NK-92 (cell line): ENCODE results near the gene CIAPIN1.
"Not testable (repeated sequence)": the region's sequence is repeated elsewhere in the genome, so short reads cannot be mapped to it uniquely, and the experiment has no call there.

Experiments used
- DNase-seq: peaks from one replicate; lab custom pipeline; 2025; ENCODE audit not compliant: unreplicated experiment; lab: John Stamatoyannopoulos, UW

The CIAPIN1 gene

DNA sequence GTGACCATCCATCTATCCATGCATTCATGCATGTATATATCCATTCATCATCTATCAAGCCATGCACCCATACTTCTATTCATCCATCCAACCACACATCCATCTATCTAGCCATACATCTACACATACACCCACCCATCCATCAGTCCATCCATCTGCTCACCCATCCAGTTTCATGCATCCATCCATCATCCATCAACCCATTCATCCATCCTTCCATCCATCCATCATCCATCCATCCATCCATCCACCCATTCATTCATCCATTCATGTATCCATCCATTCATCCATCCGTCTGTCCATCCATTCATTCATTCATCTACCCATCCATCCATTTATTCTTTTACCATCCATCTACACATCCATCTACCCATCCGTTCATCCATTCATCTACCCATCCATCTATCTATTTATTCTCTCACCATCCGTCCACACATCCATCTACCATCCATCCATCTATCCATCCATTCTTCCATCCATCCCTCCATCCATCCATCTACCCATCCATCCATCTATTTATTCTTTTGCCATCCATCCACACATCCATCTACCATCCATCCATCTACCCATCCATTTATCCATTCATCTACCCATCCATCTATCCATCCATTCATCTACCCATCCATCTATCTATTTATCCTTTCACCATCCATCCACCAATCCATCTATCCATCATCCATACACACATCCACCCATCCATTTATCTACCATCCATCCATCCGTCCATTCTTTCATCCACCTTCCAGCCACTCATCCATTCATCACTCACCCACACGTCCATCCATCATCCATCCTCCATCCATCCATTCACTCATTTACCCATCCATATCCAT, 39.4 kb downstream of the CIAPIN1 start:
- no peak for DNase-seq

DNA sequence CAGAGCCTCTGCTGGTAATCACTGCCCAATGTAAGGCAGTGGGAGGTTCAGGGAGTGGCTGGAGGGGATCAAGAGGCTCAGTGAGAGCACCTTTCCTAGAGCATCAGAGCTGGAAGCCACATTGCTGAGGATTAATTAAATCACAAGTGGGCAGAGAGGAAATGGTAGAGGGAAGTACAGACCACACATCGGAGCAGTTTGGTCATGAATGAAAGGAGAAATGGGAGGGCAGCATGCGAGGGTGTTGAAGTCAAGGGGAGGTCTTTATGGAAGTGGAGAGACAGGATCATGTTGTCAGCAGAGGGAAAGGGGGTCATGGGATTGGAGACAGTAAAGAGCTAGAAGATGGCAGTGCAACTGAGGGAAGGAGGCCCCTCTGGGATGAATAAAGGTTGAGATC, 40.3 kb downstream of the CIAPIN1 start:
- no peak for DNase-seq

DNA sequence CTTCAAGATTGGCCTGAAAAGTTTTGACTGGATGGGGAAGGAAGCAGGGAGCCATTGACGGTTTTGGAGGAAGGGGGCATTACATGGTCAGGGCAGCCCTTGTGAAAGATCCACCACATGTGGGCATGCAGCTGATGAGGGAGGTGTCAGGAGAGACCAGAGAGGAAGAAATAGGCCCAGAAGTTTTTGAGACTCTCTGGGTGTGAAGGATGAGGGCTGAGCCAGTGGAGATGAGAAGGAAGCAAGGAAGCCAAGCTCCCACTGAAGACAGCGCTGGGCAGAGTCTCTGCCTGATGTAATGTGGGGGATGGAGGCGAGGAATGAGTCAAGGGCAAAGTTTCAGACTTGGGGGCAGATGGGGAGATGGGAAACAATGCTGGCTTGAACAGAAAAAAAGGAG, 42.1 kb downstream of the CIAPIN1 start:
- DNase-seq = no peak

DNA sequence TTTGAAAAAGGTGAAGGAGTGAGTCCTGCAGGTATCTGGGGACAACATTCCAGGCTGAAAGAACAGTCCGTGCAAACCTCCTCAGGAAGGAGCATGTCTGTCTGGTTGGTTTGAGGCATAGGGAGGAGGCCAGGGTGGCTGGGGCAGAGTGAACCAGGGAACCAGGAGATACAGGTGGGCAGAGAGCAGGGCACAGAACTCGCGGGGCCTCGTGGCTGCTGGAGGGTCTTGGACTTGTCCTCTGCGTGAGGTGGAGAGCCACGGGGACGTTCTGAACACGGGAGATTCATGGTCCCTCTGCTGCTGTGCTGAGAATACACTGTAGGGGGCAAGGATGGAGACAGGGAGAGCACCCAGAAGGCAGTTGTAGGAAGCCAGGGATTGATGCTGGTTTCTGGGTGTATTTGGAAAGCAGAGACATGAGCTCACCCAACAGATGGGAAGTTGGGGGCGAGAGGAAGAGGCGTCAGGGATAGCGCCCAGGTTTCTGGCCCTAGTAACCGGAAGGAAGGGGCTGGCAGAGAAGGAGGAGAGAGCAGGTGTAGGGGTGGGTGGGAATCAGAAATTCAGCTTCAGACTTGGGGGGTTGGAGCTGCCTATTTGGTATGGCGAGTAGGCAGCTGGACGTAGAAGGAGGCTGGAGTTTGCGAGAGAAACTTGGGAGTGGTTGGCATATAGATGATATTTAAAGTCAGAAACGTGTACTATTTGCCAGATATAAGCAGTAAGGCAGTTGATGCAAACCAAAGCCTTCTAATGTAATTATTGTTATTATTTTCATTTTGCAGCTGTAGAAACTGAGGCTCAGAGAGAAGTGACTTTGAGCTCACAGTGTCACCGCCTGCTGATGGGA, 43.0 kb downstream of the CIAPIN1 start, which contains the start of gene CCL17:
Gene CCL17, plus strand, starts transcription at position 803 of the 853 bp plus-strand sequence. CDS start 9,166 bp downstream, outside the sequence.
- no peak for DNase-seq

DNA sequence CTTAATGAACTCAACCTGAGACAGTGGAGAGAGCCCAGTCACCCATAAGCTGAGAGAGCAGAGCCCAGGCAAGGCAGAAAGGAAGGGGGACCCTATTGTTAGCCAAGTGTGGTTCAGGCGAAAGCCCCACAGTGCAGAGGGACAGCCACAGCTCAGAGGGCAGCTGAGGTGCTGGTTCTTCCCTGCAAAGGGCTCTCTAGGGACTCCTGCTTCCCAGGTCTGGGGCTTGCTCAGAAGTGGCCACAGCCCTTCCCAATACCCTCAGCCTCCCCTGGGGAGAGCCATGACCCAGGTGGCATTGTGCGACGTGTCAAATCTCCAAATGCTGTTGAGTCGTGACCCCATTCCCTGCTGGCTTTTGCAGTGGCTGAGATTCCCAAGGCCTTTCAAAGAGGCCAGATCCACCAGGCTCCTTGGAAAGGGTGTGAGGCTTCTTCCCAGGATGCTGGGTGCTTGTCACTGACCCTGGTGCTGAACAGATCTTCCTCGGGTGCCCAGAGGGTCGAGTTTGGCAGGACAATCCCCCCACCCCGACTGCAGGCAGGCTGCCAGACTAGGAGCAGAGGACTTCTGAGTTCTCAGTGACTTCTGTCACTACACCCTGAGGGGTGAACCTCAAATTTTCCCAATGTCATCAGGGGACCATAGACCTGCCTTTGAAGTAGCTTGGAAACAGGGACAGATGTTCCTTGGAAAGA, 45.1 kb downstream of the CIAPIN1 start:
- no peak for DNase-seq

DNA sequence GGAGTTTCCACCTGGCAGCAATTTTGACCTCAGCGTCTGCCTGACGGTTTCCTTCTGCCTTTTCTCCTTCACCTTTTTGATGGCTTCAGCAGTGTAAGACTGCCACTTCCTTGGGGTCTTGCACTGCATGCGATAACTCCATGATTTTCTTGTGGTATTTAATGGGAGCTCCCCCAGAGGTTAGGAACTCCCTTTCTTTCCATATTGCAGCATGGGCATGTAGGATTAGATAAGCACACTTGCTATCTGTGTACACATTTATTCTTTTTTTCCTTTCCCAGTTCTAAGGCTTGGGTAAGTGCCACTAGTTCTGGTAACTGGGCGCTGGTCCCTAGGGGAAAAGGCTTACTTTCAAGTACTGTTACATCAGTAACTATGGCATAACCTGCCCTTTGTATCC, 49.7 kb downstream of the CIAPIN1 start:
- DNase-seq = not testable (repeated sequence)

DNA sequence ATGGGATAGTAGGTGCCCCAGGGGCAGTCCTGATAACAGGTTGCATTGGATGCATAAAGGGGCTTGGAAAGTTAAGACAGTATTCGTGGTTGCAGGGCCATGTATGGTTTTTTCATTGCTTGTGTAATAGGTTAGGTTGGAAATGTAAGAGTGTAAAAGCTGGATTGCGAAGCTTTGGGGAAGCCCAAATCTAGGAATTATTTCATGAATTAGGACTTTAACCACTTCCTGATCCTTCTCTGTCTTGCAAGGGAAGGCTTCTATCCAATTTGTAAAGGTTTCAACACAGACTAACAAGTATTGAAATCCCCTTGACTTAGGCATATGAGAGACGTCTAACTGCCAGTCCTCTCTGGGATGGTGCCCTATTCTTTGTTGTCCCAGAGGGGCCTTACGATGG, 50.4 kb downstream of the CIAPIN1 start:
- DNase-seq = no peak

DNA sequence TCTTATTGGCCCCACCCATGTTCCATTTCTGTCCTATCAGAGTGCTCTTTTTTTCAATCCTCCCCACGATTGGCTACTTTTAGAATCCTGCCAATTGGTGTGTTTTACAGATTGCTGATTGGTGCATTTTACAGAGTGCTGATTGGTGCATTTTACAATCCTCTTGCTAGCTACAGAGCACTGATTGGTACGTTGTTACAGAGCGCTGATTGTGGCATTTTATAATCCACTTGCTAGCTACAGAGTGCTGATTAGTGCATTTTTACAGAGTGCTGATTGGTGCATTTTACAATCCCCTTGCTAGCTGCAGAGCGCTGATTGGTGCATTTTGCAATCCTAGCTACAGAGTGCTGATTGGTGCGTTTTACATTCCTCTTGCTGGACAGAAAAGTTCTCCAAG, 52.2 kb downstream of the CIAPIN1 start:
- no peak for DNase-seq

DNA sequence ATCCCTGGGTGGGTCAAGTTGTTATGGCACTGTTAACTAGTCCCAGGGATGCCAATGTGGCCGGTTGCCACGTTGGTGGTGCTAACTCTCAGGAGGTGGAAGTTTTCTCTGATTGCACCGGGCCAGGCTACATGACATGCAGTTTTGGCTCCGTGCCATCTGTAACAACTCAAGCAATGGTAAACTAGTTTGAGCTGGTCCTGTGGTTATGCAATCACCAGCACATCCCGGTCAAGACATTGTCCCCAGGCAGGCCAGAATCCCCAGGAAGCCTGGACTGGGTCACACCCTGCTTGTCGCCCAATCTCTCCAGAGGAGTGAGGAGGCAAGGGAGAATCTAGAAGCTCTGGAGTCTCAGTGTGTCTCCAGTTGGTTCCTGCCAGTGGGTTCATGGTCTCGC, 52.7 kb downstream of the CIAPIN1 start:
- DNase-seq = no peak

DNA sequence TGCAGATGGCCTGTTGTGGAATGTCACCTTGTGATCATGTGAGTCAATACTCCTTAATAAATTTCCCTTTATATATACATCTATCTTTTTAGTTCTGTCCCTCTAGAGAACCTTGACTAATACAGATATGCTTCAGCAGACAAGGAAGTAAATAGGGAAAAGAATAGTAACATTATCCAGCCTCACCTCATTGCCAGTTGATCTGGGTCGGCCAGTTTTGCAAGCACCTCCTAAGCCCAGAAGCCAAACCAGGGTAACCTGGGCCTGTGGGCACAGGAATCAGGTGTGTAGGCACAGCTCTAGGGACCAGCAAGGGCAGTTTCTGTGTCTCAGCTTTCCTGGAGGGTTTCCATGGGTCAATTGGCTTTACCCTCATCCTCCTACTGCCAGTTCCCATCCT, 54.5 kb downstream of the CIAPIN1 start:
- DNase-seq = no peak

DNA sequence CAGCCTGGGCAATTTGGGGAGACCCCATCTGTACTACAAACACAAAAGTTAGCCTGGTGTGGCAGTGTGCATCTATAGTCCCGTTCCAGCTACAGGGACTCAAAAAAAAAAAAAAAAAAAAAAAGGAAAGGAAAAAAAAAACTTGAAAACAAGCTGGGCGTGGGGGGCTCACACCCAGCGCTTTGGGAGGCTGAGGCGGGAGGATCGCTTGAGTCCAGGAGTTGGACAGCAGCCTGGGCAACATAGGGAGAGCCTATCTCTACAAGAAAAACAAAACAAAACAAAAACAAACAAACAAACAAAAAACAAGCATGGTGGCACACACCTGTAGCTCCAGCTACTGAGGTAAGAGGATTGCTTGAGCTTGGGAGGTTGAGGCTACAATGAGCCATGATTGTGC, 55.5 kb downstream of the CIAPIN1 start:
- DNase-seq = no peak

DNA sequence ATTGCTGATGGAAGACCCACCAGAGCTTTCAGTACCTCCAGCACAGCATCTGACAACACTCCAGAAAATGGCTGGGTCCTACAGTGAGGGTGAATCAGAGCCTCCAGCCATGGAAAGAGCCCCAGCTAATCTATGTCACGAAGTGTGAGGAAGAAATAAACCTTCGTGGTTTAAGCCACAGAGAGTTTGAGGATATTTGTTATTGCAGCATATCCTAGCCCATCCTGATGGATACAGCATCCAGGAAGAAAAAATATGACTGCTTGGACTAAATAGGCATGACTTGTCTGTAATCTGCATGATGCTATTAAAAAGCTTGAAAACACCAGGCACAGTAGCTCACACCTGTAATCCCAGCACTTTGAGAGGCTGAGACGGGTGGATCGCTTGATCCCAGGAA, 55.9 kb downstream of the CIAPIN1 start:
- DNase-seq = no peak

DNA sequence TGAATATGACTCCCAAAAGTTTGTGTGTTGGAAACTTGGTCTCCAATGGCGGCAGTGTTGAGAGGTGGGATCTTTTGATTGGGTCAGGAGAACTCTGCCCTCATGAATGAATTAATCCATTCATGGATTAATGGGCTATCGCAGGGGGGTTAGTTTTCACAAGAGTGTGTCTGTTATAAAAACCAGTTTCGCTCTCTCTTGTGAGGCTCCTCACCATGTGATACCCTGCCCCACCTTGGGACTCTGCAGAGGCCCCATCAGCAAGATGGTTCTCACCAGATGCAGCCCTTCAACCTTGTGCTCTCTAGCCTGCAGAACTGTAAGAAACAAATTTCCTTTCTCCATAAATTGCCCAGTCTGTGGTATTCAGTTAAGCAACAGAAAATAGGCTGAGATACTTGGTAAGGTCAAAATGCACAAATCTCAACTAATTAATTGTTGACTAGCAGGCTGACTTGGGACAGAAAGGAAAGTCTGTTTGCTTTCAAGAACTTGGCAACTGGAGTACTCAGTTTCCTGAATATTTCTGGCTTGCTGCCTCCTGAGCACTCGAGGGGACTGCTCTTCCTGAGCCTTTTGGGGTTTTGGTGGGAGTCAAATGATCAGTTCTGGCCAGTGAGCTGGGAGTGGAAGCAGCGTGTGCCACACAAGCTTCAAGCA, 56.4 kb downstream of the CIAPIN1 start:
- no peak for DNase-seq

DNA sequence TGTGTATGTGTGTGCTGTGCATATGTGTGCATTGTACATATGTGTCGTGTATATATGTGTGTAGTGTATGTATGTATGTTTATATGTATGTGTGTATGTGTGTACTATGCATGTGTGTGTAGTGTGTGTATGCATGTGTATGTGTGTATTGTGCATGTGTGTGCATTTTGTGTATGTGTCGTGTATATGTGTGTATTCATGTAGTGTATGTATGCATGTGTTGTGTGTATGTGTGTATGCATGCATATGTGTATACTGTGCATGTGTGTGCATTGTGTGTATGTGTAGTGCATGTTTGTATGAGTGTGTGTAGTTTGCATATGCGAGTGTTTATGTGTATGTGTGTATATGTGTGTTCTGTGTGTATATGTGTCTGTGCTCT, 58.1 kb downstream of the CIAPIN1 start:
- DNase-seq = no peak

DNA sequence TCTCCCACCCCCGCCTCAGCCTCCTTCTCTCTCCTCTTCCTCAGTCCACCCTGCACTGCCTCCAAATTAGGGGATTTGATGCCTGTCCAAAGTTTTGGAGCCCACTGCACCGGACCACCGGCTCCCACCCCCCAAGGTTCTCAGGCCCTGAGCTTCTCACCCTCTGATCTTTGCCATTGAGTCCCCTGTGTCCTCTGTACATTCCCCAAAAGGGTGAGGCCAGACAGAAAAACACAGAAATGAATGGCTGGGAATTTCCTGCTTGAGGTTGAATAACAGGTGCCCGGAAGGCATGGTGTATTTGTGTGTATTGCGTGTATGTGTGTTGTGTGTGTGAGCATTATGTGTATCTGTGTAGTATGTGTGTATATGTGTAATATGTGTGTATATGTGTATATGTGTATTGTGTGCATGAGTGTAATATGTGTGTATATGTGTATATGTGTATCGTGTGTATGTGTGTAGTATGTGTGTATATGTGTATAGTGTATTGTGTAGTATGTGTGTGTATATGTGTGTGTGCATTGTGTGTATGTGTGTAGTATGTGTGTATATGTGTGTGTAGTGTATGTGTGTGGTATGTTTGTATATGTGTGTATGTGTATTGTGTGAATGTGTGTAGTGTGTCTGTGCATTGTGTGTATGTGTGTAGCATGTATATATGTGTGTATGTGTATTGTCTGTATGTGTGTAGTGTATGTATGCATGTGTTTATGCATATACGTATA, 58.7 kb downstream of the CIAPIN1 start:
- no peak for DNase-seq

DNA sequence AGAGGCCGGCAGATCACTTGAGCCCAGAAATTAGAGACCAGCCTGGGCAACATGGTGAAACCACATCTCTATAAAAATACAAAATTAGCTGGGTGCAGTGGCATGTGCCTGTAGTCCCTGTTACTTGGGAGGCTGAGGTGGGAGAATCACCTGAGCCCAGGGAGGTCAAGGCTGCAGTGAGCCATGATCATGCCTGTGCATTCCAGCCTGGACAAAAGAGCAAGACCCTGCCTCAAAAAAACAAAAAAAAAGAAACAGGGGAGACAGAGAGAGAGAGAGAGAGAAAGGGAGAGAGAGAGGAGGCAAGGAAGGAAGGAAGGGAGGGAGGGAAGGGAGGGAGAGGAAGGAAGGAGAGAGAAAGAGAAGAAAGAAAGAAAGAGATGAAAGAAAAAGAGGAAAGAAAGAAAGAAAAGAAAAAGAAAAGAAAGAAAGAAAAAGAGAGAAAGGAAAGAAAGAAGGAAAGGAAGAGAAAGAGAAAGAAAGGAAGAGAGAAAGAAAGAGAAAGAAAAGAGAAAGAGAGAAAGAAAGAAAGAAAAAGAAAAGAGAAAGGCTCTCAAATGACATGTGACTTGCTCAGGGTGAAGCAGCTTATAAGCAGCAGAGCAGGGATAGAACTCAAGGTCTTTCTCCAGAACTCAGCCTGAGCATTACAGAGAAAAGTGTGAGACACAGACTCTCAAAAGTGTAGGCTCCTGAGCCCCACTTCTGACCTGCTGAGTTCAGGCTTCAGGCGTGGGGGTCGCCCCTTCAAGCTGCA, 59.4 kb downstream of the CIAPIN1 start:
- no peak for DNase-seq

DNA sequence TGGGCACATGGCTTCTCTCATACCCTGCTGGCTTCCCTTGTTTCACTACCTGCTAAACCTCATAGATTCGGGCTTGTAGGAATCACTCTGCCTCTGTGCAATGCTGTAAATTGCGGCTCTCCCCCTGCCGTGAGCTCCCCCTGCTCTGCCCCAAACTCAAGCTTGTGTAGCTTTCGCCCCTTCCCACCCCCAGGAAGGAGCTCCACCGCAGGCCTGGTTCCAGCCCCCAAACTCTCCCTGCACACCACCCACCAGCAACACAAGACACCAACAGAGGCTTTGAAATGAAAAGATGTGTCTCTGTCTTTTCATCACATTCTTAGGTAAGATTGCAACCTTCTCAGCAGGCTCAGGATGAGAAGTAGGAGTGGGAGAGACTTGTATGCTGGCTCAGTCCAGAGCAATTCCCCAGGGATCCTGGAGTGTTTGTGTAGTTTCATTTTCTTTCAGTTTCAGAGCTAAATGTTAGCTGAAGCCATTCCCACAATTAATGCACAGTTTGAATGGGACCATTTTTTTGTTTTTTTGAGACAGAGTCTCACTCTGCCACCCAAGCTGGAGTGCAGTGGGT, 60.7 kb downstream of the CIAPIN1 start:
- no peak for DNase-seq

DNA sequence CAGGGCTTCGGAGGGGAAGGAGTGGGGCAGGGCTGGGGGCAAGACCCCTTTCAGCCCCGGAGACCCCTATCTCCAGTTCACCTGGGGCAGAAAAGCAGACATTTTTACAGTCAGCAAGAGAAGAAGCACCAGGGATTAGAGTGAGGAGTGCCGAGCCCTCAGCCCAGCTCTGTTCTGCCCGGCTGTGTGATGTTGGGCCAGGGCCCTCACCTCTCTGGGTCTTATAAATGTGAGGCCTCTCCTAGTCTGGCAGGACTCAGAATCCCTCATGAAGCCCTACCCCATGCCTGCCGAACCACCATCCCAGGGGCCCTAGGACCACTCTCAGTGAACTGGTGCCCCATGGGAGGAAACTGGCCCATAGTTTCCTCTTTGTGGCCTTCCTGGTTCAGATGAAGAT, 62.1 kb downstream of the CIAPIN1 start:
- no peak for DNase-seq
